Superior temporal gyrus (tissue), 1 donor: ENCODE measurements around the gene IL19.
A peak's percentile ranks its signal among the peaks of the same experiment; 100 is the strongest.

Experiments used
- DNase-seq: peaks from one replicate; pipeline ENCODE4 v3.0.0-alpha.2; 2016; ENCODE audit errors: extremely low spot score

The IL19 gene

DNA sequence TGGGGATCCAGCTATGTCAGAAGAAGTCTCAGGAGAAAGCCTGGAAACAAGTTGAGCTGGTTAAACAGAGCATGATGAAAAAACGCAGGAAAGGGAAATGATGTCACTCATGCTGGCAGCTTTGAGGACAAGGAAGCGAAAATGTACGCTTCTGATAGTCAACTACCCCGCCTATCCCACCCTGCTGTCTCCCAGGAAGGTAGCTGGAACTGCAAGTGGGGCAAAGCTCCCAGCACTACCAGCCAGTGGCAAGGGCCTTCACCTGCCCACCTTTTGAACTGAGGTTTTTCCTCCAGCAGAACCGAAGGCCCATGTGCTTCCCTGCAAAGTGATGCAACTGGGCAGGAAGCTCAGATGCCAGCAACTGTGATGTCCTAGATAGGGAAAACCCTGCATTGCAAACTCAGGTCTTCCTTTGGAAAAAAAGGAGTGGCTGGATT is 88.5 kb downstream of the IL19 start:
- DNase-seq: no peak

DNA sequence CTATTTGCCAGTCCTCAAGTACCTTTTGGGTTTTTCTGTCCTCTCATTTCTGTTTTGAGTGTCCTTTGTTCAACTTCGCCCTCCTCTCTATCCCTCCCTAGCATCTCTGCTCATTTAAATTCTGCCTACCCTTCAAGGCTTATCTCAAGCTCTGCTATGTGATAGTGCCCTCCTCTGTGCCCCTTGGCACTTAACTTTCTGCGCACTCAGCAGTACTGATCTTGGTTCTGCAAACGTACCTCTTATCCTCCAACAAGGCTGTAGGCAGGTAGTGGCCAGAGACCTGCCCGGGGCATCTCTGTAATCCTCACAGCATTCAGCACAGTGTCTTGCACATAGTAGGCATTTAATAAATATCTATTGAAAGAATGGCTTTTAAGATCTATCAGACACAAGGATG is 89.6 kb downstream of the IL19 start:
- no peak for DNase-seq

DNA sequence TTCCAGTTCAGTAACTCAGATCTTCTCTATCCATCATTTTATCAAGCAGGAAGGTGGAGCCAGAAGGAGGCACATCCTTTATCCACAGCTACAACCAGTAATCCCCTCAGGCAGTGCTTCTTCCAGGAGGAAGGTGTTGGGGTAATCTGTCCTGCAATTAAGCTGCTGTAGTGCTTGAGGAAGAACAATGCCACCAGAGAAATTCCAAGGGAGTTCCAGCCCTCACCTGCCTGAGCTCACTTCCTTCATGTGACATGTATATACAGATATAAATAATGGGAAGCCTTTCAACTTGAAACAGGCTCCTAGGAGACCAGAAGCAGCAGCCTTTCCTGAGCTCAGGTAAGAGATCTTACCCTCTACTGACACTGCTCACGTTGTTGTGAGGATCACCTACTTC is 92.7 kb downstream of the IL19 start:
- no peak for DNase-seq

DNA sequence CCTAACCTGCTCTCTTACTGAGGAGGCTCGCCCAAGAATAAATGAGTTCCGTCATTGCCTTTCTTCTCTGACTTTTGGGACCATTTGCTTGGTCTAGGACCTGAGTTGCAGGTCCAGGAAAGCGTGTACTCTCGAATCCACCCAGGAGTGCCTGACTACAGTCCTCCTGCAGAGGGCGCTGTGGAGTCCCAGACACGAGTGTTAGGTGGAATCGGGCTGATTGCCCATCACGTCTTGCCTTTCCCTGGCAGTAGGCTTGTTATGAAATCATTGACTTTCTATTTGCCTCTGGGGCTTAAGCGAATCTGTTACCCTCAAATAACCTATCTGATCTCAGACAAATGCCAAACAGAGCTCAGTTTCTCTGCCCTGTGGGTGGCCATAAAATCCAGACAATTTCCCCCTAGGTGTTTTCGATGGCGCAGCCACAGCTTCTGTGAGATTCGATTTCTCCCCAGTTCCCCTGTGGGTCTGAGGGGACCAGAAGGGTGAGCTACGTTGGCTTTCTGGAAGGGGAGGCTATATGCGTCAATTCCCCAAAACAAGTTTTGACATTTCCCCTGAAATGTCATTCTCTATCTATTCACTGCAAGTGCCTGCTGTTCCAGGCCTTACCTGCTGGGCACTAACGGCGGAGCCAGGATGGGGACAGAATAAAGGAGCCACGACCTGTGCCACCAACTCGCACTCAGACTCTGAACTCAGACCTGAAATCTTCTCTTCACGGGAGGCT is 94.5 kb downstream of the IL19 start, which contains the start of gene IL20:
TSS of gene IL20 (plus strand) at position 685 of the 733 bp plus-strand sequence. CDS start 230 bp downstream, outside the sequence.
- peak; percentile 57 for DNase-seq

DNA sequence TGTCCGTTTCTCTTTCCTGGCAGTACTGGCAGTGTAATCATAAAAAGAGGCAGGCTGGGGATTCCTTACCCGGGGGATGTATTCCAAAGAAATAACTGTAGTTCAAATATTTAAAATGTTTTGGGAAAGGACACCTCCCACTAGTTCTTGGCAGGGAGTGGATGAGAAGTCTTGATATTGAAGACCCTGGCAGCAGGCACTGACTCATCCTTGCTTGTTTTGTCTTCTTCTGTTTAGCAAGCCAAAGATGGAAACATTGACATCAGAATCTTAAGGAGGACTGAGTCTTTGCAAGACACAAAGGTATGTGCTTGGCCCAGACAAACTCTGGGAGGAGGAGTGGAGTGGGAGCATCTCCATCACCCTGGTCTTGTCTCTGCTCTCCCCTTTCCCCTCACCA is 95.5 kb downstream of the IL19 start:
- DNase-seq: no peak

DNA sequence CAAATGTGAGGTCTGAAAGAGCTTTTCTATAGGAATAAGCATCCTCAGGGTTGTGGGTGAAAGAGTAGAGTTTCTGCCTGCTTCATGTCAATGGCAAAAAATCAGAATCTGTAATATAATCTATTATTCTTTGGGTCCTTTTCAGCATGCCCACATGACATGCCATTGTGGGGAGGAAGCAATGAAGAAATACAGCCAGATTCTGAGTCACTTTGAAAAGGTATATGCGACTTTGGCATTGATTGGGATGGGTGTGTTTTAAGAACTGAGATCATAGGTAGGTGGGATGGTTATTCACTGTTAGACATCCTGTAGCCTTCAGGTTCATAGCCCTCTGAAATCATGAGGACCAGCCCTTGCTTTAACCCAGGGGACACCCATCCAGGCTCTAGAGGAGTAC is 96.7 kb downstream of the IL19 start:
- DNase-seq: no peak

DNA sequence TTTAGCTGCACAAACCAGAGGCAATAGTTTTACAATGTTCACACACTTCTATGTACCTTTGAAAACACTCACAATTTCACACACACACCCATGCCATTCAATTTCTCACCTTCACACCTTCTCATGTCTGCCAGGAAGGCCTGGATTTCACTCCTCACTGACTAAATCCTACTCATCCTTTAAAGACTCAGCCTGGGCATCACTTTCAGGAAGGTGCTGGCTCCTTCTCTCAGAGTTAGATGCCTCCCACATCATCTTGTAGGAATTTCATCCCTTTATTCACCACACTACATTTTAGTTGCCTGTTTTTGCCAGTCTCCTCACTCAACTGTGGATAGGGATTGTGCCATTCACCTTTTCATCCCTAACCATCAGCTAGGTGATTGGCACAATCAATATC is 97.1 kb downstream of the IL19 start:
- DNase-seq: no peak

DNA sequence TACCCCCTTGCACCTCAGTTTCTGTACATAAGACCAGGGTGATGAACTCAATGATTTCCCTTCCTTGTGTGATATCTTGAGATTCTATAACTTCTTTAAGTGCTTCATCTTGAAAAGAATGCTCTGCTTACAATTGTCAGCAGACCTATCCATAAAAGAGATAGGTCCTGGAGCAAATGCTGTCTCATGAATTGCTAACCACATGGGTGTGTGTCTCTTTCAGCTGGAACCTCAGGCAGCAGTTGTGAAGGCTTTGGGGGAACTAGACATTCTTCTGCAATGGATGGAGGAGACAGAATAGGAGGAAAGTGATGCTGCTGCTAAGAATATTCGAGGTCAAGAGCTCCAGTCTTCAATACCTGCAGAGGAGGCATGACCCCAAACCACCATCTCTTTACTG is 97.7 kb downstream of the IL19 start:
- no peak for DNase-seq

DNA sequence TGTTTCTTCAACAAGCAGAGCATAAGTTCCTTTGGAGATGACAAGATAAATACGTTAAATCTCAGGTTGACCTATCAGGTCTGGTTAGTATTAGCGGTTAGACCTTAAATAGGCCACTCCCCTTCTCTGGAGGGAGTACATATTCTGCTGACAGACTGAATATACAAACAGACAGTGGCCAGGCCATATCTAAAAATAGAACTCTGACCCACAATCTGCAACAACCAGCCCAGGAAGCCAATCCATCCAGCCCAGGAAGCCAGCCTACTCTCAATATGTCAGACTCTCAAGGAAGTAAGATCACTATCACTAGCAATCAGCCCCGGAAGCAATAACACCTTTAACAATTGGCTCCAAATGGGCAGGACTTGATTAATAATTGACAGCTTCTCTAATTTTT is 101.6 kb downstream of the IL19 start:
- DNase-seq: no peak

DNA sequence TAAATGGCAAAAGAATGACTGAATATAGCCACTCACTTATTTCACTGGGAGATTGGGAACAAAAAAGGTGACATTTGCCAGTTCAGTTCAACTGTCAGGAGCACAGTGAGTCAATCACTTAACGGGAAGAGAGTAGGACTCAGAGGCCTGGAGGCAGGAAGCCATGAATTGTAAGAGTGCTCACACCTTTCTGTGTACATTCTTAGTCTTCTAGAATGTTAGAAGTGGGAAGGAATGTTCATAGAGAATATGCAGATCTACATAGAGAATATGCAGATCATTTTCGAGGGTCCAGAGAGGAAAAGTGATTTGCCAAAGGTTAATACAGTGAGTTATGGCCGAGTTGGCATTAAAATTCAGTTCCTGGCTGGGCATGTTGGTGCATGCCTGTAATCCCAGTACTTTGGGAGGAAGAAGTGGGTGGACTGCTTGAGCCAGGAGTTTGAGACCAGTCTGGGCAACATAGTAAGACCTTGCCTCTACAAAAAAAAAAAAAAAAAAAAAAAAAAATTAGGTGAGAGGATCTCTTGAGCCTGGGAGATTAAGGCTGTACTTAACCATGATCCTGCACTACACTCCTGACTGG is 103.1 kb downstream of the IL19 start:
- DNase-seq: no peak

DNA sequence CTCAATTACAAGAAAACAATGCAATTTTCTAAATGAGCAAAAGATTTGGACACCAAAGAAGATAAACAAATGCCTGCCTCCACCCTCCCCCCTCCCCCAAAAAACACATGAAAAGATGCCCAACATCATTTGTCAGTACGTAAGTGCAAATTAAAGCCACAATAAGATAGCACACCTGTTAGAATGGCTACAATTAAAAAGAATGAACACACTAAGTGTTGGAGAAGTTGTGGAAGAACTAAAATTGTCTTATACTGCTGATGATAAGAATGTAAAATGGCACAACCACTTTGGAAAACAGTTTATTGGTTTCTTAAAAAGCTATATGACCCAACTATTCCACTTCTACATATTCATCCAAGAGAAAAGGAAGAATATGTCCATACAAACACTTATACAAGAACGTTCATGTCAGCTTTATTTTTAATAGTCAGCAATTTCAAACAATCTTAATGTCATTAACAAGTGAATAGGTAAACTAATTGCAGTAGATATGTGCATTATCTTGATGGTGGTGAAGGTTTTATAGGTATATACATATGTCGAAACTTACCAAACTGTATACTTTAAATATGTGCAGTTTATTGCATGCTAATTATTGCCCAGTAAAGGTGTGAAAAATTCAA is 105.3 kb downstream of the IL19 start:
- no peak for DNase-seq

DNA sequence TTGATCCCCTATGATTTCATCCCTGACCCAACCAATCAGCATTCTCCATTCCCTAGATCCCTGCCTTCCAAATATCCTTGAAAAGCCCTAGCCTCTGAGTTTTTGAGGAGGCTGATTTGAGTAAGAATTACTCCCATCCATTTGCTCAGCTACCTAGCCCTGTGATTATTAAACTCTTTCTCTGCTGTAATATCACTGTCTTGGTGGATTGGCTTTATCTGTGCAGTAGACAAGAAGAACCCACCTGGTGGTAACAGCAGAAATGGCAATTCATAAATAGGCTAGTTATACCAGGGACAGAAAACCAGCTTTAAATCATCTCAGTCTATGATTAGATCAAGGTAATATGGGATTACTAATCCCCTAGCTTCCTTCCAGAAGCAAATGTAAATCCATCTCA is 107.9 kb downstream of the IL19 start:
- no peak for DNase-seq

DNA sequence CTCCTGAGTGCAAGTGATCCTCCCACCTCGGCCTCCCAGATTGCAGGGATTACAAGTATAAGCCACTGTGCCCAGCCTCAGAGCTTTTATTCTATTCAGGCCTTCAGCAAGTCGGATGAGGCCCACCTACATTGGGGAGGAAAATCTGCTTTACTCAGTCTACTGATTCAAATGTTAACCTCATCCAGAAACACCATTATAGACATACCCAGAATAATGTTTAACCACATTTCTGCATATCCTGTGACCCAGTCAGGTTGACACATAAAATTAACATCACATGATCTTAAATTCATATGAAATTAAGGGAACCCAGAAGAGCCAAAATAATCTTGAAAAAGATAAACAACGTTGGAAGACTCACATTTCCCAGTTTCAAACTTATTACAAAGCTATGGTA is 109.7 kb downstream of the IL19 start:
- DNase-seq: no peak

DNA sequence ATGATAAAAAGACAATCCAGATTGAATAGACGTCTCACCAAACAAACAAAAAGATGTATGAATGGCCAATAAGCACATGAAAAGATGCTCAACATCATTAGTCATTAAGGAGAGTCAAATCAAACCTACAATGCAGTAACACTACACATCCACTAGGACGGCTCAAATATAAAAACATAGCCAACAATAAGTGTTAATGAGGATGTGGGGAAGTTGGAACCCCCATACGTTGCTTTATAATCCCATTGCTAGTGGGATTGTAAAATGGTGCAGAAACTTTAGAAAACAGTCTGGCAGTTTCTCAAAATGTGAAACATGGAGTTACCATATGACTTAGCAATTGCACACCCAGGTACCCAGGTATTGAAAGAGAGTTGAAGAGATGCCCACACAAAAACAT is 112.0 kb downstream of the IL19 start:
- no peak for DNase-seq

DNA sequence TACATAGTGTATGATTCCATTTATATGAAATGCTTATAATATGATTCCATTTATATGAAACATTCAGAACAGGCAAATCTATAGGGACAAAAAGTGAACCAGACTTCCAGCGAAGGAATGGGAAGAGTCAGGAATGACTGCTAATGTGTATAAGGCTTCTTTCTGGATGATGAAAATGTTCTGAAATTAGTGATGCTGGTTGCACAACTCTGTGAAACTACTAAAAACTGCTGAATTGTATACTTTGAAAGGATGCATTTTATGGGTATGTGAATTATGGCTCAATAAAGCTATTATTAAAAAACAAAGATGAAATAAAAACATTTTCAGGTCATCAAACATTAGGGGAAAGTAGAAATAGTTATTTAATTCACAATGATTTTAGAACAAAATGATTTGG is 112.6 kb downstream of the IL19 start:
- DNase-seq: no peak

DNA sequence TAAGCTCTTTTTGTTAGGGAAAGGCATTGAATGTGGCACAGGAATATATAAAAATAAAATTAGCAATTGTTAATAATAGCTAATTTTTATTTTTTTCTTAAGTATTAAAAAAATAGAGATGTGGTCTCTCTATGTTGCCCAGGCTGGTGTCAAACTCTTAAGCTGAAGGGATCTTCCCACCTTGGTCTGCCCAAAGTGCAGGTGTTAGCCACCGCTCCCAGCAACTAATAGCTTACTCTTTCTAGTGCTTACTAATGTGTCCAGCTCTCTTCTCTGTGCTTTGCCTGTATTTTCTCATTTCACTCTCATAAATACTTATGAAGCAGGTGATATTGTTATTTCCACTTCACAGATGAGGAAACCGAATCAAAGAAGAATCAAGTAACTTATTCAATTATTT is 113.3 kb downstream of the IL19 start:
- DNase-seq: no peak

DNA sequence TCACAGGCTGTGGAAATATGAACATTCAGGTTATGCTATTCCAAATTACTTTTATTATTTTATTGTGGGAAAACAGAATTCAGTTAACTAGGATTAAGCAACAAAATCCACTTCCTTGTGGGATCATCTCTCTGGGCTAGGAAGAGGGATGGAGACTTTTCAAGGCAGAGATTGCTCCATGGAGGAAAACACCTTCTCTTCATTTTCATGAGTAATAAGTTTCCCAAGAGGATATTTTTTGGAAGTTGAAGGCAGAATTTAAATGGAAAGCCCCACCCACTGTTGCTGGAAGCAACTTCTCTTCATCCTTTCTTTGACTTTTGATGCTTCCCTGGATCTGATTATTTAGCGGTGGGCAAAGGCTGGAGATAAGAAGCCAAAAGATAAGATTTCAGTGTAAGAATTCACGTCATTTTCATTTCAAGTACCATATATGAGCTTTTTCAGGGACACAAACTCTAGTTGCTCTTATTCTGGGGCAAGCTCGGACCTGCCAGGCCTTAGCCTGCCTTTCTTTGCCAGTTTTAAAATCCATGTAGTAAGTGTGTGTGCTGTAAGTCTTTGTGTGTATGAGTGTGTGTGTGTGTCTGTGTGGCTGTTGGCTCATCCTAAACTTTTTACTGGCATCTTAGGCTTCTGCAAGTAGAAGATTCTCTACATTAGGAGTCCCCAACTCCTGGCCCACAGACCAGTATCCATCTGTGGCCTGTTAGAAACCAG is 114.9 kb downstream of the IL19 start:
- DNase-seq: no peak

DNA sequence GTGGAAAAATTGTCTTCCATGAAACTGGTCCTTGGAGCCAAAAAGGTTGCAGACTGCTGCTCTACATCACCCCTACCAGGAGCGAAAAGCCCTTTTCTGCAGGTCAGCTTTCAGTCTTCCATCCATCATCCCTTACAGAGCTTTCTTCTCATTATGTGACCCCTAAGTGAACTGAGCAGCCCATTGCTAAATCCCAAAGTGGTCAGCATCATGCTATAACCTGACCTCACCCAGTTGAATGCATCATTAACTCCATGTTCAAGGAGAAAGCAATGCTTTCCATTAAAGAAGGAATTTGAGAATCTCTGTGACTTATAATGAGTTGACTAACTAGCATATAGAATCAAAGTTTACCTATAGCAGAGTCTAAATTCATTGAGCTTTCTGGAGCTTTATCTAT is 116.3 kb downstream of the IL19 start:
- DNase-seq: no peak

DNA sequence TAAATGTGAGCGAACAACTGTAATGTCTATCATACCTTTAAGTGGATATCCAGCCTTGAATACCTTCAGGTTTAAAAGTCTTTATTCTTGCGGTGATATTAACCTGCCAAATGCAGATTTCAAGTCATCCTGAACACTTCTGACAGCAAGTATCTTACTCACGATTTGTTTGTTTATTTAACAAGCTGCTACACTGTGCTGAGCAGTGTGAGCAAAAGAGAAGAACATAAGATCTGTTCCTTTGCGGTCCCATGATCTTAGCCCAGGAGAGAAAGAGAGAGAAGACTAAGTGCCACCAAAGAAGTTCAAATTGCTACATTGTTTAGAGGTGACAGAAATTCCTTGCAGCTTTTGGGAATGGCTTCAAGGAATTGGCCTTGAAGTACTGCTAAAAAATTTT is 117.1 kb downstream of the IL19 start:
- DNase-seq: no peak

DNA sequence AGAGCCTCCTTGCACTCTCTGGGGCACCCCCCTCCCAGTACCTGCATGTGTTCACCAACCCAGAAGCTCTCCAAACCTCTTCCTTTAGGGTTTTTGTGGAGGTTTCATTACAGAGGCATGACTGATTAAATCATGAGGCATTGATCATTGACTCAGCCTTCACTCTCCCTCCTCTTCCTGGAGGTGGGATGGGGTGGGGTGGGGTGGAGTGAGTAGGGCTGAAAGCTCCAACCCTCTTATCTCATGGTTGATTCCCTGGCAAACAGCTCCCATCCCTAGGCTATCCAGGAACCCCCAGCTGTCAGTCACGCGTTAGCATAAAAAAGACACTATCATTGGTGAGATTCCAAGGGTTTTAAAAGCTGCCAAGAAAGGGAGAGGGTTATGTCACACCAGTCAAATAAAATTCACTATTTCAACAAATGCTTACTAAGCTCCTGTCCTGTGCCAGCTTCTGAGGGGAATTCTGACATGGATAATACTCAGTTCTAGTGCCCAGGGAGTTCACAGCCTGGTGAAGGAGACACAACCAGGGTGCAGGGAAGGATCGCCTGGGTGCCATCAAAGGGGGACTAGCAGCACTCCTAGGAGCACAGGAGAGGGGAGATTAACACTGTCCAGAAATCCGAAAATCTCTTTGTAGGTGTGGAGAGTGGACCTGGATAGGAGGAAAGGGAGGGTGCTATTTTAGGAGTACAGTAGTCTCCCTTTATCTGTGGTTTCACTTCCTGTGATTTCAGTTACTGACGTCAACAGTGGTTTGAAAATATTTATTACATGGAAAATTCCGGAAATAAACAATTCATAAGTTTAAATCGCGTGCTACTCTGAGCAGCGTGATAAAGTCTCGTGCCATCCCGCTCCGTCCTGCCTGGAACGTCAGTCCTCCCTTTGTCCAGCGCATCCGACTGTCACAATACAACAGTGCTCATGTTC is 119.8 kb downstream of the IL19 start:
- no peak for DNase-seq

DNA sequence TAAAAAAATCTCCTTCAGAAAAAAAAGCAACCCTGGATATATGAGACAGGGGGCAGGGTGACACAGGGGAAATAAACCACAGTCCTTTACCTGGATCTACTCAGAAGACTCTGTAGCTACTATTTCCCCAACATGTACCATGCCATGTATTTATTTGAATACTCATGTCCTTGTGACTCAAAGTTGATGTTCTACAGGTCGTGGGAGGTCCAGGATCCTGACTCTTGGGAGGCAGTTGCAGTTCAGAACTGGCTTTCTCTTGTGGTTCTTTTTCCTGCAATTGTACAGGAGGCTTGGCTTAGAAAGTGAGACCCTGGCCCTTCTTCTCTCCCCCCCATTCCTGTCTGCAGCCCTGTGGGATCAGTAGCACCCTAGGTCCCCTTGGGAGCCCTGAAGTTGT is 120.8 kb downstream of the IL19 start:
- no peak for DNase-seq
